HG03565 (cell line): Measurements from ENCODE around the gene KCNJ11.

Experiments used
- ATAC-seq: cut with Tn5 transposase; IDR thresholded peaks from one replicate; pipeline ENCODE4 v1.9.1; 2021; ENCODE audit warnings: mild to moderate bottlenecking, moderate library complexity; ENCODE audit not compliant: unreplicated experiment

The KCNJ11 gene

GRCh38 chr11:17392872-17393271 is 4.4 kb upstream of the KCNJ11 start:
- no peak for ATAC-seq

GRCh38 chr11:17391493-17392355 is 3.3 kb upstream of the KCNJ11 start:
- no peak for ATAC-seq

GRCh38 chr11:17389957-17390649 is 1.6 kb upstream of the KCNJ11 start:
- ATAC-seq: no peak

- no peak for ATAC-seq
These were observed 925 bp upstream of the KCNJ11 start for GRCh38 chr11:17389211-17389956.

- no peak for ATAC-seq
These were observed 648 bp downstream of the KCNJ11 start for GRCh38 chr11:17387811-17388210.

- ATAC-seq: no peak
These were observed 1.2 kb downstream of the KCNJ11 start for GRCh38 chr11:17387254-17387653.

GRCh38 chr11:17386331-17387084 is 2.0 kb downstream of the KCNJ11 start:
- ATAC-seq: peak; percentile 57

GRCh38 chr11:17385926-17386325 is 2.5 kb downstream of the KCNJ11 start:
- no peak for ATAC-seq

GRCh38 chr11:17385492-17385891 is 3.0 kb downstream of the KCNJ11 start:
- ATAC-seq: no peak

GRCh38 chr11:17384002-17384511 is 4.4 kb downstream of the KCNJ11 start:
- peak; percentile 51 for ATAC-seq

GRCh38 chr11:17383461-17383860 is 5.0 kb downstream of the KCNJ11 start:
- ATAC-seq: no peak

- no peak for ATAC-seq
These were observed 6.3 kb downstream of the KCNJ11 start for GRCh38 chr11:17382046-17382728.

- no peak for ATAC-seq
These were observed 7.3 kb downstream of the KCNJ11 start for GRCh38 chr11:17381156-17381555.

- no peak for ATAC-seq
These were observed 8.9 kb downstream of the KCNJ11 start for GRCh38 chr11:17379383-17380180.

- no peak for ATAC-seq
These were observed 9.8 kb downstream of the KCNJ11 start for GRCh38 chr11:17378655-17379054.

GRCh38 chr11:17376493-17376892 is 12.0 kb downstream of the KCNJ11 start:
- ATAC-seq: no peak

GRCh38 chr11:17375547-17375946 is 12.9 kb downstream of the KCNJ11 start:
- no peak for ATAC-seq

- no peak for ATAC-seq
These were observed 16.8 kb downstream of the KCNJ11 start for GRCh38 chr11:17371614-17372013.

GRCh38 chr11:17369684-17370243 is 18.7 kb downstream of the KCNJ11 start:
- no peak for ATAC-seq
